Stimulated activated CD8-positive, alpha-beta memory T cell treated with anti-CD3 and anti-CD28 coated beads, Interleukin-12 subunit alpha, Interleukin-12 subunit beta, amount 100 ng/mL, for 24 hours (primary cell): ENCODE measurements around the gene ADGB.
"Not testable (repeated sequence)": the region's sequence is repeated elsewhere in the genome, so short reads cannot be mapped to it uniquely, and the experiment has no call there.

Source experiments
- DNase-seq: peaks from one replicate; pipeline ENCODE4 v3.0.0-alpha.2; 2020; ENCODE audit errors: extremely low read depth

Gene ADGB

DNA sequence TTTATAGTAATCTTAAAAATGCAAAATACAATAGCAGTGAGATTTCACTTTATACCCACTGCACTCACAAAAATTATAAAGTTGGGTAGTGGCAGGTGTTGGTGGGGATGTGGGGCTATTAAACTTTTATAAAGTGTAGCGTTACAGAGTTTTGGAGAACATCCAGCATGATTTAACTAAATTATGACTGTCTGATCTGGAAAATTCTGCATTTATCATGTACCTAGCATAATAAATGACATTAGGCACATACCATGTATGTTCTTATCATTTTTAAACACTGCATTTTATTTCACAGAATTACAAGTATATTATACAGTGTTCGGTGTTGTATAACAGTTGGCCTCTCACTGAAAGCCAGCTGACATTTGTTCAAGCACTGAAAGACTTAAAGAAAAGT lies 169.9 kb downstream of the ADGB start:
- DNase-seq: no peak

DNA sequence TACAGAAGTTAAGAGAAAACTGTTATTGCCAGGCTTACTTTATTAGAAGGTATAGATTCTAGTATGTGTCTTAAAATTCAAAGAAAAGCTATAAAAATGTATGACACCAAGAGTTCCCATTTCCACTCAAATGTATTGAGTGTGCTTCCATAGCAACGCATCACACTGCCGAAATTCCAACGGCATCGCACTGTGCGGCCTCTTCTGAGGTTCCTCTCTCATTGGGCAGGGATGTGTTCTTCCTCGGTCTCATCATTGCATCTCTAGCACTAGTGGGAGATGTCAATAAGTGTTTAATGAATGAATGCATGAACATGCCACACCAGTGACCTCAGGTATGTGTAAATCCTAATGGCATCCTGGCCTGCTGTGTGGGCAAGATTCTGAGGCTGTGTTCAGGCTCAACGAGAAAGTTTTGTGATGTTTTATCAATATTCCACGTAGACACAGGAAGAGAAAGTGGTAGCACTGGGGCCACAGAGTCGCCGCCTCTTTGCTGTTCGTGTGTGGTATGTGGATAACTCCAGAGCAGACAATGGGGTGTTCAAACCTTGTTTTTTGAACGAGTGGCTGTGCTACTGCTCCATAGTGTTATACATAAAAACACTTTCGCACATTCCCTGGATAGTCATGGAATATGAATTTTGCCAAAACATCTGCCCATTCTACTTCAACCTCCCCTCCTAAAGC lies 171.6 kb downstream of the ADGB start:
- no peak for DNase-seq

DNA sequence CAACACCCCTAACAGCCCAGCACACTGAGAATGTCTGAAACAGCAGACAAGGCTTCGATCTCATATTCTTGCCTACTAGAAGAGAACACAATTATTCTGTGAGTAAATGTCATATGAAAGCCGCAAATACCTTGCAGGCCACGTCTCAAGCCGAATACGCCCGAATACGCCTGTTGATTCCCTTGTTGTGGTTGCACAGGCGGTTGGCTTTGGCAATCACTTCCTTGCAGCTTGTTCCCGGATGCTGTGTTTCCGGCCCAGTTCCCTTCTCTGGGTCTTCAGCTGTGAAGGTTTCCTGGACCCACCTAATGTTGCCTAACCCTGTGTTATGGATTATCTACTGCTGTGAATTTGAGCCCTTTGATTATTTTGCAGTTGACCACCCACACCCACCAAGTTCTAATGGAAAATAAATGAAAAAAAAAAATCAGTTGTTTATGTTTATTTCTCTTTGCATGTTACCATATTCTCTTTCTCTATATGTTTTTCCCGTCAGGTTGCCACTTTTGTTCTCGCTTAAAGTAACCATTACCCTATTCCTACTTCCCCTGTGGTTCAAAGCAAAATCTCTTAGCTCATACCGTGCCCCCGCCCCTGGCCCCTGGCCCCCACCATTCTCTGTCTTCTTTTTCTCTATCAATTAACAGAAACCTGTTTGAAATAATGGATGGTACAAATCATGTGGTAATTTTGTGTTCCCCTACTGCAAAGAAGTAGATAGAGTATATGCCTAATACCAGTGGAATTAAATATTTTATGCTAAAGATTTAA lies 172.4 kb downstream of the ADGB start:
- DNase-seq: peak; percentile 11

DNA sequence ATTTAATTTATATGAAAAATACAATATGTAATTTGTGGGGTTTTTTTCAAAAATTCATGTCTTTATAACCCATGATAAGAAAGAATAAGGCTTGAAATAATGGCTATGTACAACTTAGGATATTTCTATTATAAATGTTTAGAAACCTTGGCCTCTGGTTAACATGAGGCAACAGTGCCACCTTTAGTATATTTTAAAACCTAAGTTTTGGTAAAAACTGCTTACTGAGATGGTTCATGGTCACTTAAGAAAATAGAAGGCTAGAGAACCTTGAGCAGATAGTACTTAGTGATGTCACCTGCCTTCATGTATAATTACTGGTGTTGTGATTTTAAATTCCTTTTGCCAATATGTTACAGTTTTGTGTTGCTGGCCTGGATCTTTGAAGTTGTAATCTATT lies 176.4 kb downstream of the ADGB start:
- no peak for DNase-seq

DNA sequence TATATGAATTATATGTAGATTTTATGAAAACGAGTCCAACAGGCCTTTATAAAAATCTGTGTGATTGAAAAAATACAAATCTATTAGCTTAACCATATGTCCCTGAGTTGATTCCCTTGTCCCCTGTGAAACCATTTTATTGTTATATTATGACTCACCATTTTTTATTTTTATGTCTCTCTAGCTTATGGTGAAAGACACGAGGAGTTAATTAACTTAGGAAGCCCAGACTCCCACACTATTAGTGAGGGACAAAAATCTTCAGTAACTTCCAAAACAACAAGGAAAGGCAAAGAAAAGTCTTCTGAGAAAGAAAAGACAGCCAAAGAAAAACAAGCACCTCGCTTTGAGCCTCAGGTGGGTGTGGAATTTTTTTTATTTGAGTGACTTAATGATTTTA lies 183.1 kb downstream of the ADGB start:
- no peak for DNase-seq

DNA sequence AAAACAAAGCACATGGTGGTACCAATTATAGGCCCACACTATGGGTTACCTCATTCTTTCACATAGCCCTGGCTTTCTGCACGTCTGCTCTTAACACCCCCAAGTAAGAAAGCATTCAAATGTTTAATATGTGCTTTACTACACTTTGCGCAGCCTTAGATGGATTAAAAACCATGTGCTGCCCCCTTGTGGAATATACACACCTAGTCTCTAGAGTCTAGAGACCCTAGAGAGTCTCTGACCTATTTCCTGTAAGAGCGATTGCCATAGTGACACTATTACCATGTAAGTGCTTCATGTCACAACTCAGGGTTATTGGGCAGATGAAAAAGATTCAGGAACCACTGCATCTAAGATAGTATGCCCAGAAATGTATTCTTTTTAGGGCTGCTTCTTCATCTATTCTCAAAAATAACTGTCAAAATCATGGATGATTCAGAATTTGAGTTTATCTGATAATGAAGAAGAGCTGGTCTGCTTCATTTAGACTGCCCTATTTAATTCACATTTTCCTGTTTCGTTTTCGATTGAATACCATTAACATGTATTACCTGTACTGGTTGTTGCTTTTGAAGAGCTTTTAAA lies 186.3 kb downstream of the ADGB start:
- DNase-seq: no peak

DNA sequence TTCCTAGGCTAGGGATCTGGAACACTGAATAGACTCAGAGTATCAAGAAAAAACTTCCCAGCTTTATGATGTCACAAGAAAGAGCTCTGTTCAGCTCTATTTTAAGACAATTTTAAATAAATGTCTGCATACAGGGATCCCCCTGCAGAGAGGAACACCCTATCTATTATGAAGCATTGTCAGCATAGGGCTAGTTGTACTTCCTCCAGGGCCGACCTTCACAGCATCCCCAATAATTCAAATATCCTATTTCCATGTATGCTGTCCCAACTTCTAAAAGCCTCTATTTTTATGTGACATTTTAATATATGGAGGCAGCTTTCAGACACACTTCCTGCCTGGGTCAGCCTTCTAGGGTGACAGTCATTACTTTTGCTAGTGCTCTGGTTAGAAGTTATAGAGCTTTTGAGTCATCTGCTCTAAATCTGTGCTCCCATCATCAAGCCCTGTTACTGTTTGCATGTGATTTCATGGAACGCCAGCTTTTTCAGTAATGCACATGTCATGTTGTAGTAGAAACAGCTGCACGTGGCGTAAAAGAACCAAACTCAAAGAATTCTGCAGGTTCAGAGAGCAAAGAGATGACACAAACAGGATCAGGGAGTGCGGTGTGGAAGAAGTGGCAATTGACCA lies 189.2 kb downstream of the ADGB start:
- no peak for DNase-seq

DNA sequence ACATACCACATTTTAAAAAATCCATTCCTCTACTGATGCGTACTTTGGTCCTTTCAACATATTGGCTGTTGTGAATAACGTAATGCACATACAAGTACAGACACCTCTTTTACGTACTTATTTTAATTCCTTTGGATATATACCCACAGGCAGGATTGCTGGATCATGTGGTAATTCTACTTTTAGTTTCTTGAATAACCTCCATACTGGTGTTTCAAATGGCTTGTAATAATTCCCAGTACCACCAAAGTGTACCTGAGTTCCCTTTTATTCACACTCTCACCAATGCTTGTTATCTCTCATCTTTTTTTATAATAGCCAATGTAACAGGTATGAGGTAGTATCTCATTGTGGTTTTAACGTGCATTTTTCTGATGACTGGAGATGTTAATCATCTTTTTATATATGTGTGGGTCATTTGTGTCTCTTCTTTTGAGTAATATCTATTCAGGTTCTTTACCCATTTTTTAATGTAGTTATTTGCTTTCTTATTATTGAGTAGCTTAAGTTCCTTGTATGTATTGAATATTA lies 191.9 kb downstream of the ADGB start:
- no peak for DNase-seq

DNA sequence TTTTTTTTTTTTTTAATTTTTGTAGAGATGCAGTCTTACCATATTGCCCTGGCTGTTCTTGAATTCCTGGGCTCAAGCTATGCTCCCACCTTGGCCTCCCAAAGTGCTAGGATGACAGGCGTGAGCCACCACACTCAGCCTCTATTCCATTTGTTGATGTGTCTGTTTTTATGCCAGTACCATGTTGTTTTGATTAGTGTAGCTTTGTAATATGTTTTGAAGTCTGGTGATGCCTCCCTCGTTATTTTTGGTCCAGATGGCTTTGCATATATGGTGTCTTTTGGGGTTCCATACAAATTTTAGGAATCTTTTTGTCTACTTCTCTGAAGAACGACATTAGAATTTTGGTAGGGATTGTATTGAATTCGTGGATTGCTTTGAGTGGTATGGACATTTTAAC lies 193.2 kb downstream of the ADGB start:
- no peak for DNase-seq

DNA sequence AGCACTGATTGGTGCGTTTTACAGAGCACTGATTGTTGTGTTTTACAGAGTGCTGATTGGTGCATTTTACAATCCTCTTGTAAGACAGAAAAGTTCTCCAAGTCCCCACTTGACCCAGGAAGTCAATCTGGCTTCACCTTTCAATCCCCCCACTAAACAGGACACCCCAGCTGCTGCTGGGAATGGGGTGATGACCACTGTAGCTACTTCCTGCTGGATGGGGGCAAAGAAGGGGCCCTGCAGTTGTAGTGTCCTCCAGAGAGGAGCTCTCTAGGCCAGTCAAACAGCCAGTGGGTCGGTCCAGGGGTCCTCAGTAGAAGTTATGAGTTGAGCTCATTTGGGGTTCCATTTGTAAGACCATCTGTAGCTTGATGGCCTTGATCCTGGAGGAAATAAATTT lies 194.4 kb downstream of the ADGB start:
- not testable (repeated sequence) for DNase-seq

DNA sequence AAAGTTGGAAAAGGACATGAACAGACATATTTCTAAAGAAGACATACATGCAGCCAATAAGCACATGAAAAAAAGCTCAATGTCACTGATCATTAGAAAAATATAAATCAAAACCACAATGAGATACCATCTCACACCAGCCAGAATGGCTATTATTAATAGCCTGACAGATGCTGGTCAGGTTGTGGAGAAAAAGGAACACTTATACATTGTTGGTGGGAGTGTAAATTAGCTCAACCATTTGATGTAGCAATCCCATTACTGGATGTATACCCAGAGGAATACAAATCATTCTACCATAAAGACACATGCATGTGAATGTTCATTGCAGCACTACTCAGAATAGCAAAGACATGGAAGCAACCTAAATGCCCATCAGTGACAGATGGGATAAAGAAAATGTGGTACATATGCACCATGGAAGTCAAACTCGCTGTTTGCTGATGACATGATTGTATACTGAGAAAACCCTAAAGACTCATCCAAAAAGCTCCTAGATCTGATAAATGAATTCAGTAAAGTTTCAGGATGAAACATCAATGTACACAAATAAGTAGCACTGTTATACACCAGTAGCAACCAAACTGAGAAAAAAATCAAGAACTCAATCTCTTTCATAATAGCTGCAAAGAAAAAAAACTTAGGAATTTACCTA lies 196.8 kb downstream of the ADGB start:
- no peak for DNase-seq

DNA sequence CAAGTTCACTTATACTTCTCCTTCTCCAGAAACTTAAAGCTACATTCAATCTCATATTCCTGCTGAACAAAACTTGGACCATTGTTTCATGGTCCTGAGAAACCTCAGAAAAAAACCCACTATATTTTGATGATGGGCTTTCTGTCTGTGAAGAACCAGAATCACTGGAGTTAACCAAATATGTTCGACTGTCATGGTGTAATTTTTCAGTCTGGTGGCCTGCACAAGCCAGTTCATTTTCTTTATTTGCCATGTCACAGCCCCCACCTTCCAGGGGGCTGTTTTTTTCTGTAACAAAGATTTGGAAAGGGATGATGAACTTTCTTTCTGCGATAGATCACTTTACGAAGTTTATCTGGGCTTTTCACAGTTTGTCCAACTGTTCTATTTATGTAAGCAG lies 204.4 kb downstream of the ADGB start:
- not testable (repeated sequence) for DNase-seq

DNA sequence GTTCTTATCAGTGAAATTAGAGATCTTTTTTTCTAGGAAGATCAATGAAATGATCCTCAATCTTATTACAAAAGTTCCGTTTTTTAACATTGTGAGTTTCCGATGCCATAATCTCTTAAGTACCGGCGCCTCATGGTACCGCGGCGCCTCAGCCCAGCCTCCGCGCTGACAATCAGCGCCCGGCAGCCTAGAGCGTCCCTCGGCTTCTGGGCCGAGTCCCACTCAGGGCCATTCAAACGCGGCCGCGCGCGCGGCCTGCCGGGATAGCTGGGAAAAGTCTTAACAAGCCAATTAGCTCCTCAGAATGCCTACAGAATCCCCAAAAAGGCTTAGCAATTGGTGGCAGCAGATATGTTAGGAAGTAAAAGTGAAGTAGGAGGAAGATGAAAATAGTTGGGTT lies 204.8 kb downstream of the ADGB start:
- no peak for DNase-seq

DNA sequence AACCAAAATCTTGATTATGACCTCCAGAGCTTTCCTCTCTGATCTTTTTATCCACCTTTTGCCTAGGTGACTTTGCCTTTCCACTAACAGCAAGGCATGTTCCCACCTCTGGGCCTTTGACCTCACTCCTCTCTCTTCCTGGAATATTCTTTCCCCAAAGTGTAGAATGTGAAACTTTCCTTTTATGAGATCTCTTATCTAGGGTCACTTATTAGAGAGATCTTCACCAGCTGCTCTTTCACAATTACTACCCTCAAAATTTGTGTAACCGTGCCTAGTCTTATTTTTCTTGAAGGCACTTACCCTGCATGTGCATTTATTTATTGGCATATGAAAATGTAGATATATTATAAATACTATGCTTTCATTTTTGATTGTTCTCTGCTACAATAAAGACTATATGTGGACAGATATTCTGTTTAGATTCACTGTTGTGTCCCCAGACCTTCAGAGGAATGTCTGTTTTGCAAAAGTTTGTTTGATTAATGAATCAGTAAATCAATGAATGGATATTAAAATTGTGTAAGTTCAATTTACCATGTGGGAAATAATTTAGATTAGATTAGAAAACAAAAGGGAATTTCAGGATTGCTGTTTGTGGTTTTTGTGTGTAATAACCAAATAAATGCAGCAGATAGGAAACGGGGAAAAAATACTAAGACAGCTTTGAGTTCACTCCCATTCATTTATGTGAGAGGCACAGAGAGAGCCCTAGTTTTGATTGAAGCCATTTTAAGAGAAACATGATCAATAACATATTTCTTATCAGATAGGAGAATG lies 207.0 kb downstream of the ADGB start:
- no peak for DNase-seq

DNA sequence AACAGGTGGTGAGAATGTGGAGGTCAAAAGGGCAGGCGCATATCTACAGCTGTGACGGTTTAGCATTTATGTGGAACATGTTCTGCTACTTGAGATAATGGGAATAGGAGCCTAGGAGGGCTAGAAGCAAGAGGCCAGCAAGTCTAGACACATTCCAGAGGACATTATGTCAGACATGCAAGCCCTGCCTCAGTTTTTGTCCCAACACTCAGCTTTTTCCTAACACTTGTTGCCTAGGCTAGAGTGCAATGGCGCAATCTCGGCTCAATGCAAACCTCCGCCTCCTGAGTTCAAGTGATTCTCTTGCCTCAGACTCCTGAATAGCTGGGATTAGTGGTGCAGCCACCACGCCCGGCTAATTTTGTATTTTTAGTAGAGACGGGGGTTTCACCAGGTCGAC lies 210.2 kb downstream of the ADGB start:
- not testable (repeated sequence) for DNase-seq

DNA sequence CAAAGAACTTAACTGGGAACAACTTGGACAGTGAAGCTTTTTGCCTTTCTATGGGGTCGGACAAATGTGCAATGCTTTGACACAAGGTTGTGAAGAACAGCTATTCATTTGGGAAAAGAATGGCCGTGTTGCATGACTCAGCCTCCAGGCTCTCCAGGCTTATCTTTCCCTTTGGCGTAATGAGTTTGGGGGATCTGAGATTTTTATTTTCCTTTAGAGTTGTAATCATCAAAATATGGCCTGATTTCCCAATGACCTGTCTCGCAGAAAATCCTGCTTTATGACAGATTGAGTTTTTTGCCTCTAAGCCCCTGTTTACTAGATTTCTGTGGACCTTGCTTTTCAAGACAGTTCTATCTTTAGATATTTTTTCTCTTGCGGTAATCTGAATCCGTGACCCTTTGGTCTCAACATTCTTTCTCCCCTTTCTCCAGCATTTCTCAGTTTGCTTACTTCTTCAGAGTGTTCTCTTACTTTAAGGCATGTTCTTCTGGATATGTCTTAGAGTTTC lies 214.1 kb downstream of the ADGB start:
- DNase-seq: not testable (repeated sequence)

DNA sequence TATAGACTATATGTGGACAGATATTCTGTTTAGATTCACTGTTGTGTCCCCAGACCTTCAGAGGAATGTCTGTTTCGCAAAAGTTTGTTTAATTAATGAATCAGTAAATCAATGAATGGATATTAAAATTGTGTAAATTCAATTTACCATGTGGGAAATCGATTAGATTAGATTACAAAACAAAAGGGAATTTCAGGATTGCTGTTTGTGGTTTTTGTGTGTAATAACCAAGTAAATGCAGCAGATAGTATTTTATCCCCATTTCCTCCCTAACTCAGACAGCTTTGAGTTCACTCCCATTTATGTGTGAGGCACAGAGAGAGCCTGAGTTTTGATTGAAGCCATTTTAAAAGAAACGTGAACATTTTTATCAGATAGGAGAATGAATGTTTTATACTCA lies 214.8 kb downstream of the ADGB start:
- DNase-seq: no peak

DNA sequence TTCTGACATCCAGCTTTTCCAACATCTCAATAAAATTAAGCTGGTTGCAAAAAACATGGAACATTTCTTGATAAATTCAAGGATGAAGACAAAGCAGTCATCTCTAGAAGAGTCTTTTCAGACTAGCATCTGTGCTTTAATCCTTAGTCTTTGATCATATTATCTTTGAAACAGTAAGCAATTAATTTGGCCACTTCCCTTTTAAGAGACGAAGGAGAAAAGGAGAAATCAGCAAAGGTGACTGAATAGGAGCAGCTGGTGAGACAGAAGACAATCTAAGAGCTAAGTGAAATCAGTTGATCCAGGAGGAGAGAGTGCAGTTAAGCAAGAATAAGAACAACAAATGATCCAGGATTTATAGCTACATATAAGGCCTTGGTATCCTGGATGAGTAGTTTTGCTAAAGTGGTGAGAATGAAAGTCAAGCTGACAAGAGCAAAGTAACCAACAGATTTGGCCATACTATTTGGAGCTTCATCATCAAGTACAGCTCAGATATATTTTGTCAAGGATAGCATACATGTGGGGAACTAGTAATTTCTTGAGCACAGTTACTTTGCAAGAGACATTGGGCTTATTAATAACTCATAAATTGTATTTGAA lies 215.5 kb downstream of the ADGB start:
- no peak for DNase-seq

DNA sequence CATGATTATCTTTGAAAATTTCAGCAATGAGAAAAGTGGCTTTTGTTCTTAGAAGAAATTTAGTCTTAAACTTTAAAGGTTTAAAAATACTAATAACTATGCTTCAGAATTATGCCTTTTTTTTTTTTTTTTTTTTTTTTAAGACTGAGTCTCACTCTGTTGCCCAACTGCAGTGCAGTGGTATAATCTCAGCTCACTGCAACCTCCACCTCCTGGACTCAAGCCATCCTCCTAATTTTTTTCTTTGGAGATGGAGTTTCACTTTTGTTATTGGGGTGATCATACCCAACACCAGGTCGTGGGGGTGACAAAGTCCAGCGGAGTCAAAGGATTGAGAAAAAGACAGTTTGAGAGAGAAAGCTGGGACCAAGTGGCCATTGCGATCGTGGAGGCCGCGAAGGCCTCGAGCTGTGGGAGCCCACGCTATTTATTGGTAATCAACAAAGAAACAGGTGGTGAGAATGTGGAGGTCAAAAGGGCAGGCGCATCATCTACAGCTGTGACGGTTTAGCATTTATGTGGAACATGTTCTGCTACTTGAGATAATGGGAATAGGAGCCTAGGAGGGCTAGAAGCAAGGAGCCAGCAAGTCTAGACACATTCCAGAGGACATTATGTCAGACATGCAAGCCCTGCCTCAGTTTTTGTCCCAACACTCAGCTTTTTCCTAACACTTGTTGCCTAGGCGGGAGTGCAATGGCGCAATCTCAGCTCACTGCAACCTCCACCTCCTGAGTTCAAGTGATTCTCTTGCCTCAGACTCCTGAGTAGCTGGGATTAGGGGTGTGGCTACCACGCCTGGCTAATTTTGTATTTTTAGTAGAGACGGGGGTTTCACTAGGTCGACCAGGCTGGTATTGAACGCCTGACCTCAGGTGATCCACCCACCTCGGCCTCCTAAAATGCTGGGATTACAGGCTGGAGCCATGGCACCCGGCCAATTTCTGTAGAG lies 217.0 kb downstream of the ADGB start:
- DNase-seq: not testable (repeated sequence)
